ENCODE data around the gene PTK6. TPM values are rescaled to one million over a fixed set of nuclear protein-coding genes. Genes with fewer than 3 reads are reported as not detected.
"Not testable (repeated sequence)": the region's sequence is repeated elsewhere in the genome, so short reads cannot be mapped to it uniquely, and the experiment has no call there.

The PTK6 gene
- polyA plus RNA-seq, 2 of the 4 experiments (the other 2 are of a cell fraction): 1.2 to 2.0 TPM

GRCh38 chr20:63517376-63518309 is 19.5 kb downstream of the PTK6 start:
- WGBS (ENCODE audit: missing lambda C conversion rate): 87% methylated on average over 25 of the region's 32 CpGs
- FAIRE-seq (no peak), DNase-seq (ENCODE audit: low read depth in 1 of 2, low spot score in 1 of 2) (no peak), ATAC-seq (no peak)
- ChIA-PET POLR2A (interaction anchor here (0.5 kb wide), 1 partner anchor 9 kb away, joined by 3 read pairs; no protein-coding TSS in a partner anchor), CTCF (interaction anchor here (1.0 to 6.8 kb wide), 4 partner anchors 9 to 75 kb away, joined by 3 to 75 read pairs (median 6); partner anchors contain the start of gene EEF1A2)
- Histone ChIP-seq H3K4me2 (no peak overlapping the region), H3K27ac (no peak overlapping the region), H3K4me3 (no peak overlapping the region), H3K4me1 (peaks cover 10% of the 10 kb centered on the region; the same call in 2 of the 3 replicates), H3K9me3 (peaks cover 3% of the 10 kb centered on the region; the same call in 1 of the 3 replicates)
- no peak for TF ChIP-seq RCOR1 (IDR thresholded peaks at IDR 0.05; ENCODE audit: low read depth, low read length)
- no peak for TF ChIP-seq CBX8 (IDR thresholded peaks at IDR 0.05)
- TF ChIP-seq MYC (IDR thresholded peaks at IDR 0.05; ENCODE audit: borderline replicate concordance, low read length): no peak
- no peak for TF ChIP-seq NPAS2 (CRISPR knock-in tag; IDR thresholded peaks at IDR 0.05; ENCODE audit: borderline replicate concordance)

GRCh38 chr20:63514520-63514919 is 22.7 kb downstream of the PTK6 start:
- ATAC-seq; H3K4me2 ChIP-seq; POLR2A ChIA-PET; H3K27ac ChIP-seq; DNase-seq (ENCODE audit: low read depth in 1 of 2, low spot score in 1 of 2); FAIRE-seq; H3K4me1 ChIP-seq; H3K4me3 ChIP-seq; H3K9me3 ChIP-seq: not testable (repeated sequence)
- WGBS (ENCODE audit: missing lambda C conversion rate): 65% methylated on average over 10 of the region's 10 CpGs
- CTCF ChIA-PET: interaction anchor here (0.6 to 2.5 kb wide), 2 partner anchors 18 to 627 kb away, joined by 4 to 11 read pairs; no protein-coding TSS in a partner anchor

DNA sequence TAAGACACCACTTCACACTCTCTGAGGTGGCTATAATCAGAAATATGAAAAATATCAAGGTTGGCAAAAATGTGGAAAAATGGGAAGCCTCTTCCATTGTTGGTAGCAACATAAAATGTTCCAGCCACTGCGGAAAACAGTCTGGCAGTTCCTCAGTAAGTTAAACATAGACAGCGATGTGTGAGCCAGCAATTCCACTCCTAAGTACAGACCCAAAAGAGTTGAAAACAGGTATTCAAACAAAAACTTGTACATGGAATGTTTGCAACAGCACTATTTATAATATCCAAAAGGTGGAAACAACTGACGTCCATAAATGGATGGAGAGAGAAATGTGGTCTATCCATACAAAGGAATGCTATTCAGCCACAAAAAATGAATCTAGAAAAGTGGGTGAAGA is 24.0 kb downstream of the PTK6 start:
- DNase-seq (ENCODE audit: low read depth in 1 of 2, low spot score in 1 of 2) (no peak), FAIRE-seq (no peak), ATAC-seq (no peak)
- POLR2A ChIA-PET: no interaction called here
- H3K27ac ChIP-seq: no peak overlapping the region
- H3K4me3 ChIP-seq: no peak overlapping the region
- TF ChIP-seq MYC (IDR thresholded peaks at IDR 0.05; ENCODE audit: borderline replicate concordance, low read length) (no peak), ATOH8 (CRISPR knock-in tag; IDR thresholded peaks at IDR 0.05; ENCODE audit: low read depth) (no peak), USF2 (IDR thresholded peaks at IDR 0.05) (no peak), NR3C1 (IDR thresholded peaks at IDR 0.05) (no peak)
- no peaks in the 10 kb centered on the region for H3K4me1 ChIP-seq
- 0 out of 3 replicates have a peak, but pooled peaks cover 3% of the 10 kb centered on the region for H3K9me3 ChIP-seq
- no peak overlapping the region for H3K4me2 ChIP-seq
- CTCF ChIA-PET: no interaction called here
- 62% methylated on average over 3 of the region's 3 CpGs for WGBS (ENCODE audit: missing lambda C conversion rate)

- no peak overlapping the region for H3K4me2 ChIP-seq
- no peak overlapping the region for H3K4me3 ChIP-seq
- H3K4me1 ChIP-seq: no peaks in the 10 kb centered on the region
- no peak for ATAC-seq
- CTCF ChIA-PET: interaction anchor here (0.7 to 3.2 kb wide), 4 partner anchors 9 to 29 kb away, joined by 3 to 20 read pairs (median 6); no protein-coding TSS in a partner anchor
- TF ChIP-seq CHD2 (IDR thresholded peaks at IDR 0.05; ENCODE audit: low read length, partially characterized antibody) (no peak), FOXS1 (CRISPR knock-in tag; IDR thresholded peaks at IDR 0.05) (no peak), JUN (IDR thresholded peaks at IDR 0.05) (no peak), FOSB (CRISPR knock-in tag; IDR thresholded peaks at IDR 0.05) (no peak), RCOR1 (IDR thresholded peaks at IDR 0.05; ENCODE audit: low read depth, low read length) (no peak)
- 63% methylated on average over 9 of the region's 9 CpGs for WGBS (ENCODE audit: missing lambda C conversion rate)
- no peak overlapping the region for H3K27ac ChIP-seq
- H3K9me3 ChIP-seq: peaks cover 20% of the 10 kb centered on the region
- POLR2A ChIA-PET: no interaction called here
- no peak for FAIRE-seq
- no peak for DNase-seq (ENCODE audit: low read depth in 1 of 2, low spot score in 1 of 2)
Measured at GRCh38 chr20:63509088-63509564, 28.1 kb downstream of the PTK6 start.

Data from A549 (cell line).